Muscle layer of colon (tissue), 2 donors: ENCODE results near the gene DDX6.
"Not testable (repeated sequence)": the region's sequence is repeated elsewhere in the genome, so short reads cannot be mapped to it uniquely, and the experiment has no call there.

Experiments
- H3K27ac ChIP-seq: one replicate; pipeline ENCODE4 v1.7.0; 2013; ENCODE audit warnings: low read depth, mild to moderate bottlenecking, low read length, moderate library complexity
- H3K27me3 ChIP-seq, 2 donors: one replicate each; pipeline ENCODE4 v1.7.0; 2013; ENCODE audit warnings: low read length in 2 of 2, mild to moderate bottlenecking in 2 of 2; ENCODE audit not compliant: insufficient read depth in 2 of 2, control insufficient read depth in 1 of 2
- H3K36me3 ChIP-seq: one replicate; pipeline ENCODE4 v1.7.0; 2013; ENCODE audit warnings: mild to moderate bottlenecking, low read length; ENCODE audit not compliant: insufficient read depth
- H3K4me1 ChIP-seq: one replicate; pipeline ENCODE4 v1.7.0; 2013; ENCODE audit warnings: mild to moderate bottlenecking, low read length; ENCODE audit not compliant: insufficient read depth
- H3K4me3 ChIP-seq, 2 donors: one replicate each; pipeline ENCODE4 v1.7.0; 2013; ENCODE audit warnings: low read length in 2 of 2, low read depth in 1 of 2, mild to moderate bottlenecking in 1 of 2, moderate library complexity in 1 of 2
- H3K9ac ChIP-seq: one replicate; pipeline ENCODE4 v1.7.0; 2013; ENCODE audit warnings: low read length
- H3K9me3 ChIP-seq: one replicate; pipeline ENCODE4 v1.7.0; 2013; ENCODE audit warnings: mild to moderate bottlenecking, low read length
- donor health status: abdominal sarcoma.
- donor health status: Adenocarcinoma of cecum.

DDX6 gene

GRCh38 chr11:118763041-118763440, 27.9 kb downstream of the DDX6 start:
- Histone ChIP-seq H3K9me3 (no peaks in the 10 kb centered on the region), H3K4me1 (no peaks in the 10 kb centered on the region), H3K27ac (no peak overlapping the region), H3K9ac (no peak overlapping the region), H3K4me3 (no peak overlapping the region), H3K27me3 (no peaks in the 10 kb centered on the region), H3K36me3 (peaks cover 68% of the 10 kb centered on the region)

GRCh38 chr11:118761981-118762380, 29.0 kb downstream of the DDX6 start:
- H3K36me3 ChIP-seq = peaks cover 67% of the 10 kb centered on the region
- H3K9ac ChIP-seq, H3K27ac ChIP-seq, H3K27me3 ChIP-seq, H3K9me3 ChIP-seq, H3K4me3 ChIP-seq, H3K4me1 ChIP-seq: not testable (repeated sequence)

- Histone ChIP-seq H3K4me3 (no peak overlapping the region), H3K27ac (no peak overlapping the region), H3K9me3 (no peaks in the 10 kb centered on the region), H3K4me1 (no peaks in the 10 kb centered on the region), H3K27me3 (no peaks in the 10 kb centered on the region), H3K36me3 (peaks cover 84% of the 10 kb centered on the region), H3K9ac (no peak overlapping the region)
Observed at GRCh38 chr11:118757876-118758399, 33.0 kb downstream of the DDX6 start.

GRCh38 chr11:118752654-118753053, 38.3 kb downstream of the DDX6 start:
- H3K27me3 ChIP-seq = no peaks in the 10 kb centered on the region
- H3K9me3 ChIP-seq = no peaks in the 10 kb centered on the region
- peaks cover 68% of the 10 kb centered on the region for H3K36me3 ChIP-seq
- H3K9ac ChIP-seq = no peak overlapping the region
- H3K4me3 ChIP-seq = no peak overlapping the region
- H3K4me1 ChIP-seq = no peaks in the 10 kb centered on the region
- no peak overlapping the region for H3K27ac ChIP-seq

- no peak overlapping the region for H3K4me3 ChIP-seq
- H3K27me3 ChIP-seq = no peaks in the 10 kb centered on the region
- H3K9me3 ChIP-seq = no peaks in the 10 kb centered on the region
- H3K9ac ChIP-seq = no peak overlapping the region
- peaks cover 6% of the 10 kb centered on the region for H3K4me1 ChIP-seq
- H3K27ac ChIP-seq = no peak overlapping the region
- H3K36me3 ChIP-seq = peaks cover 42% of the 10 kb centered on the region
Observed at GRCh38 chr11:118749429-118749828, 41.5 kb downstream of the DDX6 start.

GRCh38 chr11:118748056-118748455, 42.9 kb downstream of the DDX6 start:
- Histone ChIP-seq H3K27ac (no peak overlapping the region), H3K4me1 (peaks cover 6% of the 10 kb centered on the region), H3K36me3 (peaks cover 30% of the 10 kb centered on the region), H3K4me3 (no peak overlapping the region), H3K9ac (no peak overlapping the region), H3K27me3 (no peaks in the 10 kb centered on the region), H3K9me3 (no peaks in the 10 kb centered on the region)

- H3K36me3 ChIP-seq = peaks cover 22% of the 10 kb centered on the region
Observed at GRCh38 chr11:118746988-118747585, 43.9 kb downstream of the DDX6 start.

GRCh38 chr11:118744046-118744445, 46.9 kb downstream of the DDX6 start:
- Histone ChIP-seq H3K27me3 (no peaks in the 10 kb centered on the region), H3K27ac (no peak overlapping the region), H3K36me3 (no peaks in the 10 kb centered on the region), H3K4me1 (peaks cover 6% of the 10 kb centered on the region), H3K9me3 (no peaks in the 10 kb centered on the region), H3K4me3 (no peak overlapping the region), H3K9ac (no peak overlapping the region)

More at GRCh38 chr11:118746988-118747585, 43.9 kb downstream of the DDX6 start:
- Histone ChIP-seq H3K9me3 (no peaks in the 10 kb centered on the region), H3K27me3 (no peaks in the 10 kb centered on the region), H3K4me1 (peaks cover 6% of the 10 kb centered on the region), H3K4me3 (no peak overlapping the region), H3K9ac (no peak overlapping the region), H3K27ac (no peak overlapping the region)

GRCh38 chr11:118742304-118742703, 48.7 kb downstream of the DDX6 start:
- Histone ChIP-seq H3K4me3 (no peak overlapping the region), H3K9me3 (no peaks in the 10 kb centered on the region), H3K27ac (no peak overlapping the region), H3K4me1 (peaks cover 6% of the 10 kb centered on the region), H3K36me3 (no peaks in the 10 kb centered on the region), H3K9ac (no peak overlapping the region), H3K27me3 (no peaks in the 10 kb centered on the region)

GRCh38 chr11:118740892-118741291, 50.1 kb downstream of the DDX6 start:
- Histone ChIP-seq H3K9ac (no peak overlapping the region), H3K36me3 (no peaks in the 10 kb centered on the region), H3K9me3 (no peaks in the 10 kb centered on the region), H3K4me1 (no peaks in the 10 kb centered on the region), H3K27me3 (no peaks in the 10 kb centered on the region), H3K27ac (no peak overlapping the region), H3K4me3 (no peak overlapping the region)

GRCh38 chr11:118735203-118735602, 55.8 kb downstream of the DDX6 start:
- Histone ChIP-seq H3K9ac (no peak overlapping the region), H3K4me3 (no peak overlapping the region), H3K27me3 (no peaks in the 10 kb centered on the region), H3K27ac (no peak overlapping the region), H3K36me3 (no peaks in the 10 kb centered on the region), H3K4me1 (no peaks in the 10 kb centered on the region), H3K9me3 (no peaks in the 10 kb centered on the region)

GRCh38 chr11:118734031-118734430, 56.9 kb downstream of the DDX6 start:
- H3K27me3 ChIP-seq = no peaks in the 10 kb centered on the region
- no peak overlapping the region for H3K27ac ChIP-seq
- no peak overlapping the region for H3K4me3 ChIP-seq
- no peak overlapping the region for H3K9ac ChIP-seq
- no peaks in the 10 kb centered on the region for H3K9me3 ChIP-seq
- no peaks in the 10 kb centered on the region for H3K36me3 ChIP-seq
- no peaks in the 10 kb centered on the region for H3K4me1 ChIP-seq
